GM20431 (cell line): Measurements from ENCODE around the gene TAF1B.
"Not testable (repeated sequence)": the region's sequence is repeated elsewhere in the genome, so short reads cannot be mapped to it uniquely, and the experiment has no call there.

ENCODE experiments used
- in situ Hi-C: fragments of 300-500 bp; cut with MseI, MboI; formaldehyde crosslinking; loops from one replicate; pipeline ENCODE4 v1.15.0; 2020; ENCODE audit warnings: low sequenced_read_pairs; ENCODE audit not compliant: unreplicated experiment

TAF1B gene

GRCh38 chr2:9824956-9825720, 18.1 kb upstream of the TAF1B start:
- in situ Hi-C loops = no loop called here

- in situ Hi-C loops = no loop called here
Measured at GRCh38 chr2:9826208-9826607, 17.1 kb upstream of the TAF1B start.

GRCh38 chr2:9830685-9831410, 12.4 kb upstream of the TAF1B start:
- in situ Hi-C loops = no loop called here

GRCh38 chr2:9831670-9832069, 11.6 kb upstream of the TAF1B start:
- in situ Hi-C loops = no loop called here

- in situ Hi-C loops = no loop called here
Measured at GRCh38 chr2:9832586-9832985, 10.7 kb upstream of the TAF1B start.

GRCh38 chr2:9835068-9835467, 8.2 kb upstream of the TAF1B start:
- in situ Hi-C loops = not testable (repeated sequence)

GRCh38 chr2:9836074-9836473, 7.2 kb upstream of the TAF1B start:
- in situ Hi-C loops = no loop called here

GRCh38 chr2:9836517-9836916, 6.8 kb upstream of the TAF1B start:
- in situ Hi-C loops = no loop called here

- in situ Hi-C loops = no loop called here
Measured at GRCh38 chr2:9837451-9837850, 5.8 kb upstream of the TAF1B start.

- in situ Hi-C loops = no loop called here
Measured at GRCh38 chr2:9838391-9838790, 4.9 kb upstream of the TAF1B start.

GRCh38 chr2:9842487-9843228, 616 bp upstream of the TAF1B start:
- in situ Hi-C loops = no loop called here

- in situ Hi-C loops = no loop called here
Measured at GRCh38 chr2:9844036-9844483, 786 bp downstream of the TAF1B start.

- in situ Hi-C loops = no loop called here
Measured at GRCh38 chr2:9844576-9844975, 1.3 kb downstream of the TAF1B start.

- in situ Hi-C loops = no loop called here
Measured at GRCh38 chr2:9846554-9846953, 3.3 kb downstream of the TAF1B start.

GRCh38 chr2:9847140-9847539, 3.9 kb downstream of the TAF1B start:
- in situ Hi-C loops = no loop called here

- in situ Hi-C loops = no loop called here
Measured at GRCh38 chr2:9852881-9853280, 9.6 kb downstream of the TAF1B start.

GRCh38 chr2:9857814-9858729, 14.8 kb downstream of the TAF1B start:
- in situ Hi-C loops = no loop called here

GRCh38 chr2:9858730-9859068, 15.4 kb downstream of the TAF1B start:
- in situ Hi-C loops = no loop called here

GRCh38 chr2:9860922-9861580, 17.8 kb downstream of the TAF1B start:
- in situ Hi-C loops = not testable (repeated sequence)
